ENCODE results near the gene MUC6.
A peak's percentile ranks its signal among the peaks of the same experiment; 100 is the strongest.

MUC6 gene

DNA sequence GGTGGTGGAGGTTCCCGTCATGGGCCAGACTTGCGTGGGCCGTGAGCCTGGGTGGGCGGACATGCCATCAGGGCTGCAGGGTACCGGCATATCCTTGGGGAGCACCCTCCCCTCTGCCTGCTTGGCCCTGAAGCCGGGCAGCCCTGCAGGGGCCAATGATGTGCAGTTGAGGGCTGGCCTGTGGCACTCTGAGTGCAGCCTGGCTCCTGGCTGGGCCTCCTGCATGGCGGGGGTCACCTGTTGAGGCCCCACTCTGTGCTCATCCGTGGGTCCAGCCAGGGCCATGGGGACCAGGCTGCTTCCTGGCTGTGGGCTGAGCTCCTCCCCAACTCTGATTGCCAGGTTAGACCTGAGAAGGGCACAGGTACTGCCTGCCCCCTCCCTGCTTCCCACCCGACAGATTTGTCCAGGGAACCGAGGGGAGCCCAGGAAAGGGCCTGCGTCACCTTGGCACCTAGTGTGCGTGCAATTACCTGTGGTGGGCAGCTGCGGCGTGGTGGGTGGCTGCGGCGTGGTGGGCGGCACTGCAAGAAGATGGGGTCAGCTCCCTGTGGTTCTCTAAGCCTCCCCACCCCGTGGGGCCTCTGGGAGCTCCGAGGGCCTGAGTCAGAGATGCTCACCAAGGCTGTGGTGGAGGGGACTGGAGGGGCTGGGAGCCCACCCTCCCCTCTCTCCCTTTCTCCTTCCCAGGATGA, 16.2 kb downstream of the MUC6 start:
- ChIA-PET POLR2A (interaction anchor here (0.6 kb wide), 1 partner anchor 20 kb away, joined by 3 read pairs; no protein-coding TSS in a partner anchor), CTCF (no interaction called here)

DNA sequence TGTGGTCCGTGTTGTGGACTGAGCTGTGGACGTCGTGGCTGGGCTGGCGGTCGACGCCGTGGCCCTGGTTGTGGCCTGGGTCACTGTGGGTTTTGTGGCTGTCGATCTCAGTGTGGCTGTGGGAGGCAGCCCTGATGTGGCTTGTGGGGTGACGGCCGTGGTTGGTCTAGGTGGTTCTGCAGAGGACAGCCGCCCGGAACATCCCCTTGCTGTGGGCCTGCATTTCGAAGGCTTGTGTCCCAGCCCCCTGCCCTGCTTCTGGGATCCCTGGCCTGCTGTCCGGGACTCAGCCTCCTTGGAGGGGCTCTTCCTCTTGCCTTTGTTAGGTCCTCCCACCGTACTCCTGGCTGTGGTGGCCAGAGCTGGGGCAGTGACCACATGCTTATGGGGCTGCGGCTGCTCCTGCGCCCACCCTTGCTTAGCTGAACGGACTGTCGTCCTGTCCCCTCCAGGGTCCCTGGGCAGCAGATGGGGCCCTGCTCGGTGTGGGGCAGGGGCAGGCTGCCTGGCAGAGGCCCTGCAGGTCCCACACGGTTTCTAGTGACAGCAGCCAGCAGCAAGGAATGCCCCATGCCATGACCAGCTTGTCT, 17.1 kb downstream of the MUC6 start:
- ChIA-PET POLR2A (no interaction called here), CTCF (no interaction called here)
- TF ChIP-seq ZBTB20 (tag by site-specific recombination; IDR thresholded peaks at IDR 0.05) = no peak
- TF ChIP-seq ZNF248 (tag by site-specific recombination; IDR thresholded peaks at IDR 0.05) = no peak
- no peak for TF ChIP-seq ZFP41 (tag by site-specific recombination; IDR thresholded peaks at IDR 0.05; ENCODE audit: borderline replicate concordance)
- no peak for TF ChIP-seq ZNF146 (tag by site-specific recombination; IDR thresholded peaks at IDR 0.05)
- no peak for TF ChIP-seq ZNF473 (tag by site-specific recombination; IDR thresholded peaks at IDR 0.05)
- TF ChIP-seq GLI4 (tag by site-specific recombination; IDR thresholded peaks at IDR 0.05) = no peak
- no peak for TF ChIP-seq ZNF132 (tag by site-specific recombination; IDR thresholded peaks at IDR 0.05; ENCODE audit: borderline replicate concordance)
- no peak for TF ChIP-seq ELK4 (IDR thresholded peaks at IDR 0.05; ENCODE audit: borderline replicate concordance, low read depth, low read length)

More for the DNA sequence above, 16.2 kb downstream of the MUC6 start:
- no peaks in the 10 kb centered on the region for H3K4me1 ChIP-seq (ENCODE audit: control insufficient read depth, insufficient read depth, low read length)
- H3K4me3 ChIP-seq (ENCODE audit: low read depth, low read length) = no peak overlapping the region
- peak; percentile 41; the same call in 1 of the 2 replicates for TF ChIP-seq SCRT2 (tag by site-specific recombination; IDR thresholded peaks at IDR 0.05)
- peak; percentile 33; the same call in 1 of the 2 replicates for TF ChIP-seq GLIS1 (tag by site-specific recombination; IDR thresholded peaks at IDR 0.05)
- no peak for TF ChIP-seq ZNF529 (tag by site-specific recombination; IDR thresholded peaks at IDR 0.05; ENCODE audit: insufficient replicate concordance)
- no peaks in the 10 kb centered on the region for H3K36me3 ChIP-seq (ENCODE audit: control insufficient read depth in 2 of 2, insufficient read depth in 1 of 2, low read length in 2 of 2)
- no peak overlapping the region for H3K27ac ChIP-seq (ENCODE audit: extremely low read depth, low read depth, low read length)
- H3K9me3 ChIP-seq (ENCODE audit: control insufficient read depth, insufficient read depth, low read depth, low read length) = no peaks in the 10 kb centered on the region

DNA sequence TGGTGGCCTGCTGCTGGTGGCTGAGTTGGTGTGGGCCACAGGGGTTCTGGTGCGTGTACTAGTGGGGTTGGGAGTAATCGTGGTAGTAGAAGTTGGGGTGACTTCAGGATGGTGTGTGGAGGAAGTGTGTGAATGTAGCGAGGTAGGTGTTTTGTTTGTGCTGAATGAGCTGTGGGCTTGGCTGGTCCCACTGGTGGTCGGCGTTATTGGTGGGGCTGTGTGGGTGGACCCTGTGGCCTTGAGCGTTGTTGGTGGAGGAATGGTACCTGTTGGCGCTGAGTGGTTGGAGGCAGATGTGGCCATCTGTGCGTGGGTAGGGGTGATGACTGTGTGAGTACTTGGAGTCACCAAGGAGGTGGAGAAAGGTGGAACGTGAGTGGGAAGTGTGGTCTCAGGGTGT, 18.4 kb downstream of the MUC6 start:
- Histone ChIP-seq H3K4me1 (ENCODE audit: control insufficient read depth, insufficient read depth, low read length) (no peaks in the 10 kb centered on the region), H3K36me3 (ENCODE audit: control insufficient read depth in 2 of 2, insufficient read depth in 1 of 2, low read length in 2 of 2) (no peaks in the 10 kb centered on the region), H3K9me3 (ENCODE audit: control insufficient read depth, insufficient read depth, low read depth, low read length) (no peaks in the 10 kb centered on the region), H3K27ac (ENCODE audit: extremely low read depth, low read depth, low read length) (no peak overlapping the region), H3K4me3 (ENCODE audit: low read depth, low read length) (no peak overlapping the region)
- POLR2A ChIA-PET = no interaction called here
- CTCF ChIA-PET = no interaction called here
- TF ChIP-seq, protein P1, sequence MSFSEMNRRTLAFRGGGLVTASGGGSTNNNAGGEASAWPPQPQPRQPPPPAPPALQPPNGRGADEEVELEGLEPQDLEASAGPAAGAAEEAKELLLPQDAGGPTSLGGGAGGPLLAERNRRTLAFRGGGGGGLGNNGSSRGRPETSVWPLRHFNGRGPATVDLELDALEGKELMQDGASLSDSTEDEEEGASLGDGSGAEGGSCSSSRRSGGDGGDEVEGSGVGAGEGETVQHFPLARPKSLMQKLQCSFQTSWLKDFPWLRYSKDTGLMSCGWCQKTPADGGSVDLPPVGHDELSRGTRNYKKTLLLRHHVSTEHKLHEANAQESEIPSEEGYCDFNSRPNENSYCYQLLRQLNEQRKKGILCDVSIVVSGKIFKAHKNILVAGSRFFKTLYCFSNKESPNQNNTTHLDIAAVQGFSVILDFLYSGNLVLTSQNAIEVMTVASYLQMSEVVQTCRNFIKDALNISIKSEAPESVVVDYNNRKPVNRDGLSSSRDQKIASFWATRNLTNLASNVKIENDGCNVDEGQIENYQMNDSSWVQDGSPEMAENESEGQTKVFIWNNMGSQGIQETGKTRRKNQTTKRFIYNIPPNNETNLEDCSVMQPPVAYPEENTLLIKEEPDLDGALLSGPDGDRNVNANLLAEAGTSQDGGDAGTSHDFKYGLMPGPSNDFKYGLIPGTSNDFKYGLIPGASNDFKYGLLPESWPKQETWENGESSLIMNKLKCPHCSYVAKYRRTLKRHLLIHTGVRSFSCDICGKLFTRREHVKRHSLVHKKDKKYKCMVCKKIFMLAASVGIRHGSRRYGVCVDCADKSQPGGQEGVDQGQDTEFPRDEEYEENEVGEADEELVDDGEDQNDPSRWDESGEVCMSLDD (tag by site-specific recombination; IDR thresholded peaks at IDR 0.05) = no peak
- TF ChIP-seq ZNF549 (tag by site-specific recombination; IDR thresholded peaks at IDR 0.05) (no peak), ZFHX2 (tag by site-specific recombination; conservative IDR thresholded peaks at IDR 0.05) (peak; percentile 64), ZNF133 (tag by site-specific recombination; IDR thresholded peaks at IDR 0.05) (no peak), EGR2 (tag by site-specific recombination; IDR thresholded peaks at IDR 0.05; ENCODE audit: low read depth) (peak; percentile 75), ZNF792 (tag by site-specific recombination; IDR thresholded peaks at IDR 0.05) (no peak)

More for the DNA sequence above, 17.1 kb downstream of the MUC6 start:
- Histone ChIP-seq H3K27ac (ENCODE audit: extremely low read depth, low read depth, low read length) (no peak overlapping the region), H3K9me3 (ENCODE audit: control insufficient read depth, insufficient read depth, low read depth, low read length) (no peaks in the 10 kb centered on the region), H3K36me3 (ENCODE audit: control insufficient read depth in 2 of 2, insufficient read depth in 1 of 2, low read length in 2 of 2) (no peaks in the 10 kb centered on the region), H3K4me1 (ENCODE audit: control insufficient read depth, insufficient read depth, low read length) (no peaks in the 10 kb centered on the region), H3K4me3 (ENCODE audit: low read depth, low read length) (no peak overlapping the region)
